Measurements from ENCODE around the gene PRDM15. TPM values are rescaled to one million over a fixed set of nuclear protein-coding genes. Genes with fewer than 3 reads are reported as not detected.

The PRDM15 gene, protein sequence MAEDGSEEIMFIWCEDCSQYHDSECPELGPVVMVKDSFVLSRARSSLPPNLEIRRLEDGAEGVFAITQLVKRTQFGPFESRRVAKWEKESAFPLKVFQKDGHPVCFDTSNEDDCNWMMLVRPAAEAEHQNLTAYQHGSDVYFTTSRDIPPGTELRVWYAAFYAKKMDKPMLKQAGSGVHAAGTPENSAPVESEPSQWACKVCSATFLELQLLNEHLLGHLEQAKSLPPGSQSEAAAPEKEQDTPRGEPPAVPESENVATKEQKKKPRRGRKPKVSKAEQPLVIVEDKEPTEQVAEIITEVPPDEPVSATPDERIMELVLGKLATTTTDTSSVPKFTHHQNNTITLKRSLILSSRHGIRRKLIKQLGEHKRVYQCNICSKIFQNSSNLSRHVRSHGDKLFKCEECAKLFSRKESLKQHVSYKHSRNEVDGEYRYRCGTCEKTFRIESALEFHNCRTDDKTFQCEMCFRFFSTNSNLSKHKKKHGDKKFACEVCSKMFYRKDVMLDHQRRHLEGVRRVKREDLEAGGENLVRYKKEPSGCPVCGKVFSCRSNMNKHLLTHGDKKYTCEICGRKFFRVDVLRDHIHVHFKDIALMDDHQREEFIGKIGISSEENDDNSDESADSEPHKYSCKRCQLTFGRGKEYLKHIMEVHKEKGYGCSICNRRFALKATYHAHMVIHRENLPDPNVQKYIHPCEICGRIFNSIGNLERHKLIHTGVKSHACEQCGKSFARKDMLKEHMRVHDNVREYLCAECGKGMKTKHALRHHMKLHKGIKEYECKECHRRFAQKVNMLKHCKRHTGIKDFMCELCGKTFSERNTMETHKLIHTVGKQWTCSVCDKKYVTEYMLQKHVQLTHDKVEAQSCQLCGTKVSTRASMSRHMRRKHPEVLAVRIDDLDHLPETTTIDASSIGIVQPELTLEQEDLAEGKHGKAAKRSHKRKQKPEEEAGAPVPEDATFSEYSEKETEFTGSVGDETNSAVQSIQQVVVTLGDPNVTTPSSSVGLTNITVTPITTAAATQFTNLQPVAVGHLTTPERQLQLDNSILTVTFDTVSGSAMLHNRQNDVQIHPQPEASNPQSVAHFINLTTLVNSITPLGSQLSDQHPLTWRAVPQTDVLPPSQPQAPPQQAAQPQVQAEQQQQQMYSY
- 7.8 and 7.9 TPM in 2 replicates for total RNA-seq (2014; rRNA removed; shearing (Covaris generic))

DNA sequence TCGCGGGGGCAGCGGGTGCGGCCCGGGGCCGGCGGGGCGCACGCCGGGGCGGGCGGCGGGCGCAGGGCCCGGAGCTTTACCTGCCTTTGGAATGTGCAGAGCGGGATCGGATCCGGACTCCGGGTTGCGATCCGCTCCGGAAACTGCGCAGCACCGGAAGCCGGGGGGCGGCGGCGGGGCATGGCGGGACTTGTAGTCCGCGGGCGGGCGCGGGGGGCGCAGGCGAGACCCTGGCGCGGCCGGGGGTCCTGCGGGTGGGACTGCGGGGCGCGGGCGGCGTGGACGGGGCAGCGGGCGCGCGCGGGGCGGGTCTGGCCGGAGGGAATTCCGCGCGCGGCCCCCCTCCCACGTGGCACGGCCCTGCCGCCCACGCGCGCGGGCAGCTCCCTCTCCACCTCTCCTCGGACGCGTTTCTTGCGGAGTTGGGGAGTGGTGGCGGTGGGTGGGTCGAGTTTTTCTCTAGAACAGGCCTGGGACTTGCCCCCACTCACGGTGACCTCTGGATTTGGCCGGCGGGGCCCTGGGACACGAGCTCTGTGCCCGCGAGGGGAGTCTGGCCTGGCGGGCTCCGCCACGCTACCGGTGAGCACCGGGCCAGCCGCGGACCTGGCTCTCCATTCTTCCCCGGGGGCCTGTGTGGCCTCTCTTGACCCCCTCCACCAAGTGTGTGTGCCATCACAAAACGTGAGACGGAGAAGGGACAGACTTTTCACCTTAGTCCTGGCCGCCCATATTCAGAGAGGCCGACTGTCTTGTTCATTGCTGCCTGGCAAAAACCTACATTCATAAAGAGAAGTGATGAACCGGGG, at the start of gene PRDM15:
Gene PRDM15 (minus strand): TSS at position 155 of the 809 bp plus-strand sequence. CDS start 18,981 bp downstream, outside the sequence.

GRCh38 chr21:41766883-41767605, 112.1 kb downstream of the PRDM15 start, which contains the start of gene RIPK4:
RIPK4 (minus strand) TSS chr21:41767052; CDS start chr21:41767041, 11 bp downstream.

Small RNA genes within 50 kb of the gene (small RNA-seq; reads per million reads assigned to genes)
- gene RF00334 = not detected

Other genes starting within 250 kb of the PRDM15 start
- gene RIPK4, start 112.3 kb downstream of the PRDM15 start, total RNA-seq (2014; rRNA removed; shearing (Covaris generic)) = 54.8 and 61.9 TPM in 2 replicates
- 0.04 and 0.08 TPM in 2 replicates for gene C2CD2, start 74.7 kb upstream of the PRDM15 start, total RNA-seq (2014; rRNA removed; shearing (Covaris generic))
- 7.4 and 15.4 TPM in 2 replicates for gene ZBTB21, start 131.0 kb upstream of the PRDM15 start, total RNA-seq (2014; rRNA removed; shearing (Covaris generic))
- not detected in 2 replicates for gene UMODL1, start 192.0 kb upstream of the PRDM15 start, total RNA-seq (2014; rRNA removed; shearing (Covaris generic))

Data from A375 (cell line).